HCT116 (cell line): ENCODE data around the gene TMEM54. TPM values are rescaled to one million over a fixed set of nuclear protein-coding genes. Genes with fewer than 3 reads are reported as not detected.

Experiments
- ATAC-seq: fragments of 200-7000 bp; cut with Tn5 transposase; 2 replicates; pipeline ENCODE4 v1.9.1; 2020; ENCODE audit warnings: mild to moderate bottlenecking, moderate library complexity
- BruUV-seq: library from RNA; stranded (reverse); fragments of 400-500 nt; replicated peaks from 2 replicates; lab custom pipeline; 2021; lab: Mats Ljungman, UMichigan
- CTCF ChIA-PET: fragments of 300-600 bp; sonication (Branson Sonifier 250); formaldehyde crosslinking; loops from one replicate; lab custom pipeline; 2021; ENCODE audit warnings: antibody characterized with exemption; lab: Charles Lee
- POLR2A ChIA-PET: fragments of 300-600, 350-600 bp; sonication (Branson Sonifier 250); formaldehyde crosslinking; loops from one replicate; lab custom pipeline; 2021; ENCODE audit warnings: antibody characterized with exemption; lab: Charles Lee
- RAD21 ChIA-PET, 2 experiments: fragments of 300-600 bp; sonication (Branson Sonifier 250); formaldehyde crosslinking; loops; one replicate each; lab custom pipeline; 2023; ENCODE audit warnings: low total read pairs in 2 of 2; ENCODE audit not compliant: uncharacterized antibody in 2 of 2, unreplicated experiment in 2 of 2, low non-redundant PET in 1 of 2; lab: Charles Lee
- DNase-seq: peaks from one replicate; pipeline ENCODE4 v3.0.0-alpha.2; 2010; ENCODE audit warnings: low read depth, low spot score
- H2AFZ ChIP-seq: fragments of 200-600 bp; shearing (Covaris generic), sonication (generic); 2 replicates; pipeline ENCODE4 v1.6.1; 2017; ENCODE audit warnings: low read depth, mixed run types, mixed read lengths, antibody characterized with exemption, low read length; ENCODE audit not compliant: poor library complexity, severe bottlenecking
- H3K27ac ChIP-seq: 2 replicates; pipeline ENCODE4 v1.5.1; 2012; ENCODE audit warnings: low read depth, low read length
- H3K27me3 ChIP-seq: fragments of 200-600 bp; sonication (generic); 2 replicates; pipeline ENCODE4 v1.6.1; 2016; ENCODE audit warnings: mixed run types, low read length, mixed read lengths; ENCODE audit not compliant: insufficient read depth
- H3K36me3 ChIP-seq, 2 experiments: fragments of 200-500 bp in 1 of 2; fragments of 200-600 bp in 1 of 2; sonication (Bioruptor generic) in 1 of 2; sonication (generic) in 1 of 2; 2 replicates each; pipeline versions ENCODE4 v1.5.1 to v1.6.1; 2014 to 2016; ENCODE audit warnings: low read length in 2 of 2, inconsistent platforms in 1 of 2, mixed read lengths in 1 of 2, mixed run types in 1 of 2; ENCODE audit not compliant: insufficient read depth in 2 of 2, control insufficient read depth in 1 of 2
- H3K4me1 ChIP-seq, 2 experiments: fragments of 200-600 bp in 1 of 2; sonication (generic) in 1 of 2; 2 replicates each; pipeline versions ENCODE4 v1.5.1 to v1.6.1; 2012 to 2017; ENCODE audit warnings: low read length in 2 of 2, inconsistent platforms in 1 of 2, mild to moderate bottlenecking in 1 of 2, mixed read lengths in 1 of 2, mixed run types in 1 of 2, moderate library complexity in 1 of 2; ENCODE audit not compliant: insufficient read depth in 2 of 2, control insufficient read depth in 1 of 2
- H3K4me2 ChIP-seq: fragments of 200-600 bp; sonication (generic); 2 replicates; pipeline ENCODE4 v1.6.1; 2017; ENCODE audit warnings: mixed run types, low read length, mixed read lengths
- H3K4me3 ChIP-seq, 2 experiments: fragments of 200-600 bp in 1 of 2; sonication (generic) in 1 of 2; replicated peaks in 1 of 2; 2 replicates each; pipeline ENCODE4 v1.5.1; 2011 to 2016; ENCODE audit warnings: low read length in 2 of 2, control low read depth in 1 of 2, low read depth in 1 of 2, mild to moderate bottlenecking in 1 of 2, mixed read lengths in 1 of 2, mixed run types in 1 of 2
- H3K79me2 ChIP-seq: fragments of 200-600 bp; sonication (generic); 2 replicates; pipeline ENCODE4 v1.6.1; 2017; ENCODE audit warnings: mild to moderate bottlenecking, mixed run types, low read length, moderate library complexity, mixed read lengths; ENCODE audit not compliant: insufficient read depth
- H3K9ac ChIP-seq: fragments of 200-600 bp; sonication (generic); 2 replicates; pipeline ENCODE4 v1.6.1; 2016; ENCODE audit warnings: low read length, mixed read lengths
- H3K9me2 ChIP-seq: fragments of 200-600 bp; sonication (generic), shearing (Covaris generic); 2 replicates; pipeline ENCODE4 v1.6.1; 2017; ENCODE audit warnings: mixed run types, mild to moderate bottlenecking, moderate library complexity; ENCODE audit not compliant: insufficient read depth
- H3K9me3 ChIP-seq, 2 experiments: fragments of 200-500 bp in 1 of 2; fragments of 200-600 bp in 1 of 2; sonication (Bioruptor generic) in 1 of 2; sonication (generic) in 1 of 2; 2 replicates each; pipeline ENCODE4 v1.6.1; 2014 to 2017; ENCODE audit warnings: low read length in 2 of 2, mixed read lengths in 2 of 2, inconsistent platforms in 1 of 2, low read depth in 1 of 2, mild to moderate bottlenecking in 1 of 2, mixed run types in 1 of 2, moderate library complexity in 1 of 2; ENCODE audit not compliant: control insufficient read depth in 1 of 2, insufficient read depth in 1 of 2
- H4K20me1 ChIP-seq: fragments of 200-600 bp; sonication (generic), shearing (Covaris generic); 2 replicates; pipeline ENCODE4 v1.6.1; 2017; ENCODE audit warnings: mixed run types, mild to moderate bottlenecking, moderate library complexity; ENCODE audit not compliant: insufficient read depth
- CBX3 ChIP-seq: IDR thresholded peaks from 2 replicates; pipeline ENCODE4 v1.6.1; 2012; ENCODE audit warnings: low read depth
- EGR1 ChIP-seq: IDR thresholded peaks from 2 replicates; pipeline ENCODE4 v1.6.1; 2012; ENCODE audit warnings: low read depth
- ELF1 ChIP-seq: IDR thresholded peaks from 2 replicates; pipeline ENCODE4 v1.6.1; 2012; ENCODE audit warnings: low read depth, borderline replicate concordance
- EZH2 ChIP-seq: fragments of 200-600 bp; sonication (generic); IDR thresholded peaks from 2 replicates; pipeline ENCODE4 v1.6.1; 2017; ENCODE audit warnings: antibody characterized with exemption, mixed run types
- EZH2phosphoT487 ChIP-seq: fragments of 200-600 bp; IDR thresholded peaks from 2 replicates; pipeline ENCODE4 v1.6.1; 2018; ENCODE audit warnings: antibody characterized with exemption, borderline replicate concordance
- FOSL1 ChIP-seq: IDR thresholded peaks from 2 replicates; pipeline ENCODE4 v1.6.1; 2012; ENCODE audit warnings: low read depth
- JUND ChIP-seq: IDR thresholded peaks from 2 replicates; pipeline ENCODE4 v1.6.1; 2012
- MAX ChIP-seq: IDR thresholded peaks from 2 replicates; pipeline ENCODE4 v1.6.1; 2012
- POLR2A ChIP-seq: IDR thresholded peaks from 2 replicates; pipeline ENCODE4 v1.7.0; 2011; ENCODE audit warnings: borderline replicate concordance; ENCODE audit not compliant: insufficient read depth, insufficient read length; ENCODE audit errors: extremely low read depth
- POLR2AphosphoS5 ChIP-seq: IDR thresholded peaks from 2 replicates; pipeline ENCODE4 v1.6.1; 2011; ENCODE audit warnings: mild to moderate bottlenecking, low read depth, low read length, moderate library complexity
- RAD21 ChIP-seq: IDR thresholded peaks from 2 replicates; pipeline ENCODE4 v1.6.1; 2012; ENCODE audit warnings: low read depth, mild to moderate bottlenecking
- SIN3A ChIP-seq: IDR thresholded peaks from 2 replicates; pipeline ENCODE4 v1.6.1; 2012; ENCODE audit warnings: low read depth
- SP1 ChIP-seq: IDR thresholded peaks from 2 replicates; pipeline ENCODE4 v1.6.1; 2012; ENCODE audit warnings: low read depth
- SRF ChIP-seq: IDR thresholded peaks from 2 replicates; pipeline ENCODE4 v1.6.1; 2012; ENCODE audit warnings: low read depth
- TCF7L2 ChIP-seq: IDR thresholded peaks from 2 replicates; pipeline ENCODE4 v1.7.0; 2011; ENCODE audit warnings: borderline replicate concordance, inconsistent platforms; ENCODE audit not compliant: insufficient read depth, insufficient read length; ENCODE audit errors: extremely low read depth
- ZBTB33 ChIP-seq: IDR thresholded peaks from 2 replicates; pipeline ENCODE4 v1.6.1; 2011; ENCODE audit warnings: mild to moderate bottlenecking, low read length, moderate library complexity; ENCODE audit not compliant: insufficient replicate concordance; ENCODE audit errors: extremely low read depth
- ZFX ChIP-seq: fragments of 450-650 bp; IDR thresholded peaks from 2 replicates; pipeline ENCODE4 v1.6.1; 2017
- ZNF274 ChIP-seq: fragments of 200-500 bp; sonication (Bioruptor generic); IDR thresholded peaks from 2 replicates; pipeline ENCODE4 v1.6.1; 2014; ENCODE audit warnings: mild to moderate bottlenecking, low read depth, low read length, inconsistent platforms
- intact Hi-C: fragments of 100-400 bp; cut with micrococcal nuclease; formaldehyde crosslinking; loops from 2 replicates; pipeline ENCODE4 v1.10.0; 2022
- total RNA-seq: library from RNA; stranded (reverse); gene quantifications from one replicate; pipeline ENCODE4 v1.2.1, GENCODE V29; 2021; ENCODE audit not compliant: unreplicated experiment
- TF ChIP-seq, protein P1 (sequence below): IDR thresholded peaks from 2 replicates; pipeline ENCODE4 v1.6.1; 2012
- TF ChIP-seq, protein P2 (sequence below), 3 experiments: fragments of 200-600 bp in 1 of 3; sonication (generic) in 1 of 3; IDR thresholded peaks in 2 of 3; conservative IDR thresholded peaks in 1 of 3; 2 replicates each; pipeline ENCODE4 v1.5.1; 2012 to 2017; ENCODE audit warnings: low read depth in 2 of 3, low read length in 2 of 3, antibody characterized with exemption in 1 of 3, borderline replicate concordance in 1 of 3, control low read depth in 1 of 3, mild to moderate bottlenecking in 1 of 3, mixed read lengths in 1 of 3, mixed run types in 1 of 3, moderate library complexity in 1 of 3; ENCODE audit not compliant: insufficient read depth in 1 of 3

The TMEM54 gene
- total RNA-seq, 1 experiment from 2014 or later, result 121 TPM

DNA sequence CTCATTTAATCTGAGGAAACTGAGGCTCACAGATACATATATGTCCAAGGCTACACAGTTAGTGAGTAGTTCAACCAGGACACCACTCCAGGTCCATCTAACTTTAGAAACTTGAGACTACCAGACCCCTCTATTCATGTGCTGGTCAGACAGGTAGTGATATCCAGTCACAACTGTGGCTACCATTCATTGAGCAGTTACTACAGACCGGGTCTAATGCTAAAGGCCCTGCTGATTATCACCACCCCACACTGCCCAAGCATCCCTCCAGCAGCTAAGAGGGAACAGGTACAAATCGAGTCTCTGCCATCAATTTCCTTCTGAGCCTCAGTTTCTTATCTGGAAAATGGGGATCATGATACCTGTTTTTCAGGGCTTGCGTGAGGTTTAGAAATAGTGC lies 9.6 kb downstream of the TMEM54 start:
- BruUV-seq, result no TSS peak
- ChIA-PET CTCF (interaction anchor here (1.2 kb wide), 1 partner anchor 73 kb away, joined by 4 read pairs; the partner anchor contains the start of gene RNF19B), POLR2A (no interaction called here), RAD21 (no interaction called here)
- no peak for DNase-seq
- TF ChIP-seq, protein P1, sequence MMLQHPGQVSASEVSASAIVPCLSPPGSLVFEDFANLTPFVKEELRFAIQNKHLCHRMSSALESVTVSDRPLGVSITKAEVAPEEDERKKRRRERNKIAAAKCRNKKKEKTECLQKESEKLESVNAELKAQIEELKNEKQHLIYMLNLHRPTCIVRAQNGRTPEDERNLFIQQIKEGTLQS, result no peak
- TF ChIP-seq, protein P2, sequence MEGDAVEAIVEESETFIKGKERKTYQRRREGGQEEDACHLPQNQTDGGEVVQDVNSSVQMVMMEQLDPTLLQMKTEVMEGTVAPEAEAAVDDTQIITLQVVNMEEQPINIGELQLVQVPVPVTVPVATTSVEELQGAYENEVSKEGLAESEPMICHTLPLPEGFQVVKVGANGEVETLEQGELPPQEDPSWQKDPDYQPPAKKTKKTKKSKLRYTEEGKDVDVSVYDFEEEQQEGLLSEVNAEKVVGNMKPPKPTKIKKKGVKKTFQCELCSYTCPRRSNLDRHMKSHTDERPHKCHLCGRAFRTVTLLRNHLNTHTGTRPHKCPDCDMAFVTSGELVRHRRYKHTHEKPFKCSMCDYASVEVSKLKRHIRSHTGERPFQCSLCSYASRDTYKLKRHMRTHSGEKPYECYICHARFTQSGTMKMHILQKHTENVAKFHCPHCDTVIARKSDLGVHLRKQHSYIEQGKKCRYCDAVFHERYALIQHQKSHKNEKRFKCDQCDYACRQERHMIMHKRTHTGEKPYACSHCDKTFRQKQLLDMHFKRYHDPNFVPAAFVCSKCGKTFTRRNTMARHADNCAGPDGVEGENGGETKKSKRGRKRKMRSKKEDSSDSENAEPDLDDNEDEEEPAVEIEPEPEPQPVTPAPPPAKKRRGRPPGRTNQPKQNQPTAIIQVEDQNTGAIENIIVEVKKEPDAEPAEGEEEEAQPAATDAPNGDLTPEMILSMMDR (IDR thresholded peaks at IDR 0.05 in 2 of 3, conservative IDR thresholded peaks at IDR 0.05 in 1 of 3; ENCODE audit: borderline replicate concordance in 1 of 3, insufficient read depth in 1 of 3, low read depth in 2 of 3, low read length in 2 of 3), result no peak
- TF ChIP-seq ELF1 (no peak), MAX (no peak), SRF (no peak), JUND (no peak), SIN3A (no peak), FOSL1 (no peak), ZBTB33 (no peak), POLR2AphosphoS5 (no peak), EGR1 (no peak), POLR2A (no peak), EZH2phosphoT487 (no peak), TCF7L2 (no peak), EZH2 (no peak), CBX3 (no peak), ZNF274 (no peak), SP1 (no peak), ZFX (no peak), RAD21 (no peak)
- no peaks in the 10 kb centered on the region for H3K9me2 ChIP-seq
- no peak overlapping the region for H3K27ac ChIP-seq
- peaks cover 0 to 14% of the 10 kb centered on the region in 2 experiments; a peak in 1 of 4 replicates for H3K4me1 ChIP-seq
- ATAC-seq, result no peak
- no peaks in the 10 kb centered on the region for H3K79me2 ChIP-seq
- H3K9me3 ChIP-seq, result no peaks in the 10 kb centered on the region
- H2AFZ ChIP-seq, result no peak overlapping the region
- no peak overlapping the region for H3K9ac ChIP-seq
- H4K20me1 ChIP-seq, result no peaks in the 10 kb centered on the region
- H3K36me3 ChIP-seq, result no peaks in the 10 kb centered on the region
- no peaks in the 10 kb centered on the region for H3K27me3 ChIP-seq
- no peak overlapping the region for H3K4me2 ChIP-seq
- no peak overlapping the region for H3K4me3 ChIP-seq
- intact Hi-C loops, result no loop called here
